Measurements from ENCODE around the gene ASPM.

Gene ASPM

GRCh38 chr1:197127246-197127912, 19.1 kb downstream of the ASPM start:
- H3K27ac ChIP-seq, result no peak overlapping the region
- TF ChIP-seq CTCF (conservative IDR thresholded peaks at IDR 0.05) (no peak), ZFX (IDR thresholded peaks at IDR 0.05) (no peak)

- TF ChIP-seq CTCF (conservative IDR thresholded peaks at IDR 0.05) (no peak), ZFX (IDR thresholded peaks at IDR 0.05) (no peak)
- H3K27ac ChIP-seq, result no peak overlapping the region
These were observed 19.8 kb downstream of the ASPM start for GRCh38 chr1:197126691-197127090.

GRCh38 chr1:197124376-197124775, 22.1 kb downstream of the ASPM start:
- H3K27ac ChIP-seq, result no peak overlapping the region
- TF ChIP-seq CTCF (conservative IDR thresholded peaks at IDR 0.05) (no peak), ZFX (IDR thresholded peaks at IDR 0.05) (no peak)

- TF ChIP-seq ZFX (IDR thresholded peaks at IDR 0.05) (no peak), CTCF (conservative IDR thresholded peaks at IDR 0.05) (no peak)
- H3K27ac ChIP-seq, result no peak overlapping the region
These were observed 30.3 kb downstream of the ASPM start for GRCh38 chr1:197116156-197116555.

GRCh38 chr1:197106869-197107268, 39.6 kb downstream of the ASPM start:
- no peak for TF ChIP-seq CTCF (conservative IDR thresholded peaks at IDR 0.05)
- TF ChIP-seq ZFX (IDR thresholded peaks at IDR 0.05), result no peak

GRCh38 chr1:197103300-197103699, 43.2 kb downstream of the ASPM start:
- TF ChIP-seq ZFX (IDR thresholded peaks at IDR 0.05), result no peak
- TF ChIP-seq CTCF (conservative IDR thresholded peaks at IDR 0.05), result no peak
- no peak overlapping the region for H3K27ac ChIP-seq

More at GRCh38 chr1:197106869-197107268, 39.6 kb downstream of the ASPM start:
- no peak overlapping the region for H3K27ac ChIP-seq

GRCh38 chr1:197101978-197102377, 44.5 kb downstream of the ASPM start:
- TF ChIP-seq CTCF (conservative IDR thresholded peaks at IDR 0.05) (no peak), ZFX (IDR thresholded peaks at IDR 0.05) (no peak)
- H3K27ac ChIP-seq, result no peak overlapping the region

All from C4-2B (cell line).